ENCODE measurements around the gene RBMS1. TPM values are rescaled to one million over a fixed set of nuclear protein-coding genes. Genes with fewer than 3 reads are reported as not detected.

RBMS1 gene
- total and polyA plus RNA-seq, 2 of the 4 experiments (the other 2 are of a cell fraction), result 43.5 to 64.9 TPM

DNA sequence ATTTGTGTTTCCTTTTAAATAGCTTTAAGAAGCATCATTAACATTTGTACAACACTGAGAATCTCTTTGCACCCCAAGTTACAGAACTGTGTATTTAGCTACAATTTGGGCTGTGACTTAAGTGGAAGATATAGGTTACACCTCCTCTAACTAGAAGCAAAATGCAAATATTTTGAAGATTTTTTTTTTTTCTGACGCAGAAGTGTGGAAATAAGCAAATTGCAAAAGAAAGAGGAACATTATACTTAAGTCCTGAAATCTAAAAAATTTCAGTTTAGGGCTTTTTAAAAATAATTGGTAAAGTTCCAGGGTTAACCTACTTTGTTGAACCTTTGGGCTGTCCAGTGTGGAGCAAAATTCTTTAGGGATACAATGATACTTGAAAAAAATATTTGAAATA is 41.4 kb upstream of the RBMS1 start:
- dilution Hi-C loops (cut with HindIII; ENCODE audit: low sequenced_read_pairs, unreplicated experiment), result no loop called here
- H4K5ac ChIP-seq (ENCODE audit: low read depth, low read length), result no peak overlapping the region
- 0 out of 2 replicates have a peak, but pooled peaks cover 2% of the 10 kb centered on the region for H3K9me1 ChIP-seq (ENCODE audit: insufficient read depth, low read length)
- CTCF ChIA-PET, result no interaction called here
- H2BK15ac ChIP-seq (ENCODE audit: low read depth, low read length), result no peak overlapping the region
- H2BK20ac ChIP-seq (ENCODE audit: low read depth, low read length), result no peak overlapping the region
- H2AK5ac ChIP-seq (ENCODE audit: low read depth, low read length), result no peak overlapping the region
- POLR2A ChIA-PET (ENCODE audit: unreplicated experiment), result no interaction called here
- DNase-seq, result no peak
- H2BK5ac ChIP-seq (ENCODE audit: low read depth, low read length, poor library complexity, severe bottlenecking), result no peak overlapping the region
- BruUV-seq (replicated peaks), result no TSS peak
- no peak overlapping the region for H3K23ac ChIP-seq (ENCODE audit: low read depth, low read length)
- intact Hi-C loops (cut with micrococcal nuclease), result no loop called here
- H3K14ac ChIP-seq (replicated peaks; ENCODE audit: low read depth, low read length), result no peak overlapping the region
- no peak overlapping the region for H4K8ac ChIP-seq (ENCODE audit: low read depth in 2 of 2, low read length in 2 of 2)
- WGBS, 2 experiments (ENCODE audit: extremely low coverage in 2 of 2, insufficient read length in 1 of 2), result no CpG with 5 or more reads among the region's 1 CpG
- no peak overlapping the region for H3K56ac ChIP-seq (ENCODE audit: extremely low read depth, insufficient read depth, low read length)
- no peak overlapping the region for H4K91ac ChIP-seq (ENCODE audit: insufficient read depth, low read depth, low read length)
- no peak overlapping the region for H3K4me3 ChIP-seq (ENCODE audit: insufficient read depth, low read depth, low read length)
- H2BK120ac ChIP-seq (ENCODE audit: low read depth, low read length), result no peak overlapping the region
- no peaks in the 10 kb centered on the region for H4K20me1 ChIP-seq (ENCODE audit: insufficient read depth, low read length)
- H3K9me3 ChIP-seq (ENCODE audit: control insufficient read depth, insufficient read depth, low read length), result no peaks in the 10 kb centered on the region
- no peak overlapping the region for H3K4me2 ChIP-seq (ENCODE audit: low read depth, low read length)
- H3K9ac ChIP-seq (ENCODE audit: low read depth, low read length), result no peak overlapping the region
- H3K79me1 ChIP-seq (ENCODE audit: low read depth in 1 of 2, low read length in 2 of 2), result no peaks in the 10 kb centered on the region
- no peak overlapping the region for H3K4ac ChIP-seq (ENCODE audit: low read depth, low read length)
- H3K18ac ChIP-seq (ENCODE audit: low read depth, low read length), result no peak overlapping the region
- H2AK9ac ChIP-seq (replicated peaks; ENCODE audit: low read depth, low read length, poor library complexity), result no peak overlapping the region
- H3K36me3 ChIP-seq (ENCODE audit: control insufficient read depth, insufficient read depth, low read length), result no peaks in the 10 kb centered on the region
- H2AFZ ChIP-seq (replicated peaks; ENCODE audit: low read length, poor library complexity), result no peak overlapping the region
- ATAC-seq (ENCODE audit: low read depth), result no peak
- in situ Hi-C loops (cut with MboI; ENCODE audit: low sequenced_read_pairs), result no loop called here
- H3K4me1 ChIP-seq (ENCODE audit: control insufficient read depth, insufficient read depth, low read length), result peaks cover 3% of the 10 kb centered on the region; the same call in 1 of the 2 replicates
- no peak overlapping the region for H3K27ac ChIP-seq (ENCODE audit: insufficient read depth, low read length)
- H3K27me3 ChIP-seq (ENCODE audit: control insufficient read depth, insufficient read depth, low read length), result no peaks in the 10 kb centered on the region
- no peak for TF ChIP-seq RCOR1 (IDR thresholded peaks at IDR 0.05; ENCODE audit: insufficient replicate concordance, low read length)
- no peak for TF ChIP-seq NFE2L2 (IDR thresholded peaks at IDR 0.05; ENCODE audit: low read depth, low read length)
- TF ChIP-seq MXI1 (IDR thresholded peaks at IDR 0.05; ENCODE audit: borderline replicate concordance, low read depth, low read length), result no peak
- TF ChIP-seq, protein P1, sequence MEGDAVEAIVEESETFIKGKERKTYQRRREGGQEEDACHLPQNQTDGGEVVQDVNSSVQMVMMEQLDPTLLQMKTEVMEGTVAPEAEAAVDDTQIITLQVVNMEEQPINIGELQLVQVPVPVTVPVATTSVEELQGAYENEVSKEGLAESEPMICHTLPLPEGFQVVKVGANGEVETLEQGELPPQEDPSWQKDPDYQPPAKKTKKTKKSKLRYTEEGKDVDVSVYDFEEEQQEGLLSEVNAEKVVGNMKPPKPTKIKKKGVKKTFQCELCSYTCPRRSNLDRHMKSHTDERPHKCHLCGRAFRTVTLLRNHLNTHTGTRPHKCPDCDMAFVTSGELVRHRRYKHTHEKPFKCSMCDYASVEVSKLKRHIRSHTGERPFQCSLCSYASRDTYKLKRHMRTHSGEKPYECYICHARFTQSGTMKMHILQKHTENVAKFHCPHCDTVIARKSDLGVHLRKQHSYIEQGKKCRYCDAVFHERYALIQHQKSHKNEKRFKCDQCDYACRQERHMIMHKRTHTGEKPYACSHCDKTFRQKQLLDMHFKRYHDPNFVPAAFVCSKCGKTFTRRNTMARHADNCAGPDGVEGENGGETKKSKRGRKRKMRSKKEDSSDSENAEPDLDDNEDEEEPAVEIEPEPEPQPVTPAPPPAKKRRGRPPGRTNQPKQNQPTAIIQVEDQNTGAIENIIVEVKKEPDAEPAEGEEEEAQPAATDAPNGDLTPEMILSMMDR (conservative IDR thresholded peaks at IDR 0.05; ENCODE audit: low read depth, low read length), result no peak
- TF ChIP-seq, protein P2, sequence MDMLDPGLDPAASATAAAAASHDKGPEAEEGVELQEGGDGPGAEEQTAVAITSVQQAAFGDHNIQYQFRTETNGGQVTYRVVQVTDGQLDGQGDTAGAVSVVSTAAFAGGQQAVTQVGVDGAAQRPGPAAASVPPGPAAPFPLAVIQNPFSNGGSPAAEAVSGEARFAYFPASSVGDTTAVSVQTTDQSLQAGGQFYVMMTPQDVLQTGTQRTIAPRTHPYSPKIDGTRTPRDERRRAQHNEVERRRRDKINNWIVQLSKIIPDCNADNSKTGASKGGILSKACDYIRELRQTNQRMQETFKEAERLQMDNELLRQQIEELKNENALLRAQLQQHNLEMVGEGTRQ (IDR thresholded peaks at IDR 0.05; ENCODE audit: low read depth, low read length), result no peak
- TF ChIP-seq SMC3 (IDR thresholded peaks at IDR 0.05; ENCODE audit: low read depth, low read length), result no peak
- no peak for TF ChIP-seq CEBPB (IDR thresholded peaks at IDR 0.05; ENCODE audit: low read depth, low read length)
- no peak for TF ChIP-seq RFX5 (IDR thresholded peaks at IDR 0.05; ENCODE audit: low read depth, low read length)
- TF ChIP-seq BHLHE40 (IDR thresholded peaks at IDR 0.05; ENCODE audit: low read depth, low read length), result no peak

All from IMR-90 (cell line).